ENCODE data around the gene NOX3. TPM values are rescaled to one million over a fixed set of nuclear protein-coding genes. Genes with fewer than 3 reads are reported as not detected.

NOX3 gene
- total RNA-seq, 1 donor from 2014 or later, result not detected

GRCh38 chr6:155378276-155378675 is 77.4 kb downstream of the NOX3 start:
- H3K4me1 ChIP-seq, result no peaks in the 10 kb centered on the region
- H3K9me3 ChIP-seq, result no peaks in the 10 kb centered on the region
- H3K36me3 ChIP-seq, result no peaks in the 10 kb centered on the region
- H3K4me3 ChIP-seq, result no peak overlapping the region
- intact Hi-C loops (cut with DNase I), result no loop called here
- H3K27me3 ChIP-seq, result no peaks in the 10 kb centered on the region
- no peak for DNase-seq (ENCODE audit: extremely low spot score in 2 of 2)
- TF ChIP-seq POLR2AphosphoS5 (IDR thresholded peaks at IDR 0.05; ENCODE audit: insufficient read depth in 1 of 2, low read depth in 1 of 2), result no peak
- TF ChIP-seq CTCF (IDR thresholded peaks at IDR 0.05), result no peak
- TF ChIP-seq POLR2A (IDR thresholded peaks at IDR 0.05), result no peak
- H3K27ac ChIP-seq, result no peak overlapping the region

GRCh38 chr6:155377061-155377460 is 78.6 kb downstream of the NOX3 start:
- no peak for DNase-seq (ENCODE audit: extremely low spot score in 2 of 2)
- no peak overlapping the region for H3K4me3 ChIP-seq
- TF ChIP-seq CTCF (IDR thresholded peaks at IDR 0.05) (no peak), POLR2AphosphoS5 (IDR thresholded peaks at IDR 0.05; ENCODE audit: insufficient read depth in 1 of 2, low read depth in 1 of 2) (no peak), POLR2A (IDR thresholded peaks at IDR 0.05) (no peak)
- no peaks in the 10 kb centered on the region for H3K36me3 ChIP-seq
- no peak overlapping the region for H3K27ac ChIP-seq
- H3K9me3 ChIP-seq, result no peaks in the 10 kb centered on the region
- no peaks in the 10 kb centered on the region for H3K27me3 ChIP-seq
- intact Hi-C loops (cut with DNase I), result no loop called here
- no peaks in the 10 kb centered on the region for H3K4me1 ChIP-seq

GRCh38 chr6:155375801-155376200 is 79.8 kb downstream of the NOX3 start:
- H3K27me3 ChIP-seq, result no peaks in the 10 kb centered on the region
- TF ChIP-seq POLR2A (IDR thresholded peaks at IDR 0.05) (no peak), POLR2AphosphoS5 (IDR thresholded peaks at IDR 0.05; ENCODE audit: insufficient read depth in 1 of 2, low read depth in 1 of 2) (no peak), CTCF (IDR thresholded peaks at IDR 0.05) (no peak)
- no peak for DNase-seq (ENCODE audit: extremely low spot score in 2 of 2)
- no peaks in the 10 kb centered on the region for H3K9me3 ChIP-seq
- no peaks in the 10 kb centered on the region for H3K4me1 ChIP-seq
- H3K27ac ChIP-seq, result no peak overlapping the region
- H3K36me3 ChIP-seq, result no peaks in the 10 kb centered on the region
- intact Hi-C loops (cut with DNase I), result no loop called here
- H3K4me3 ChIP-seq, result no peak overlapping the region

- H3K4me3 ChIP-seq, result no peak overlapping the region
- H3K4me1 ChIP-seq, result no peaks in the 10 kb centered on the region
- no peaks in the 10 kb centered on the region for H3K27me3 ChIP-seq
- H3K27ac ChIP-seq, result no peak overlapping the region
- intact Hi-C loops (cut with DNase I), result no loop called here
- no peaks in the 10 kb centered on the region for H3K36me3 ChIP-seq
- TF ChIP-seq POLR2AphosphoS5 (IDR thresholded peaks at IDR 0.05; ENCODE audit: insufficient read depth in 1 of 2, low read depth in 1 of 2) (no peak), POLR2A (IDR thresholded peaks at IDR 0.05) (no peak), CTCF (IDR thresholded peaks at IDR 0.05) (no peak)
- no peaks in the 10 kb centered on the region for H3K9me3 ChIP-seq
- no peak for DNase-seq (ENCODE audit: extremely low spot score in 2 of 2)
Observed at GRCh38 chr6:155374681-155375080, 81.0 kb downstream of the NOX3 start.

- Histone ChIP-seq H3K9me3 (no peaks in the 10 kb centered on the region), H3K4me1 (no peaks in the 10 kb centered on the region), H3K27ac (no peak overlapping the region), H3K4me3 (no peak overlapping the region), H3K36me3 (no peaks in the 10 kb centered on the region), H3K27me3 (no peaks in the 10 kb centered on the region)
- intact Hi-C loops (cut with DNase I), result no loop called here
- no peak for TF ChIP-seq POLR2AphosphoS5 (IDR thresholded peaks at IDR 0.05; ENCODE audit: insufficient read depth in 1 of 2, low read depth in 1 of 2)
- no peak for TF ChIP-seq POLR2A (IDR thresholded peaks at IDR 0.05)
- no peak for TF ChIP-seq CTCF (IDR thresholded peaks at IDR 0.05)
- no peak for DNase-seq (ENCODE audit: extremely low spot score in 2 of 2)
Observed at GRCh38 chr6:155373276-155373675, 82.4 kb downstream of the NOX3 start.

All from vagina (tissue), 2 donors.